GM18505 (cell line): ENCODE results near the gene DENND6A.
"Not testable (repeated sequence)": the region's sequence is repeated elsewhere in the genome, so short reads cannot be mapped to it uniquely, and the experiment has no call there.

ENCODE experiments used
- ATAC-seq: cut with Tn5 transposase; IDR thresholded peaks from one replicate; pipeline ENCODE4 v1.9.1; 2021; ENCODE audit not compliant: unreplicated experiment
- POLR2A ChIP-seq: IDR thresholded peaks from 4 replicates; pipeline ENCODE4 v1.6.1; 2011; ENCODE audit warnings: borderline replicate concordance; ENCODE audit not compliant: insufficient read depth, insufficient read length; ENCODE audit errors: extremely low read depth

DENND6A gene

DNA sequence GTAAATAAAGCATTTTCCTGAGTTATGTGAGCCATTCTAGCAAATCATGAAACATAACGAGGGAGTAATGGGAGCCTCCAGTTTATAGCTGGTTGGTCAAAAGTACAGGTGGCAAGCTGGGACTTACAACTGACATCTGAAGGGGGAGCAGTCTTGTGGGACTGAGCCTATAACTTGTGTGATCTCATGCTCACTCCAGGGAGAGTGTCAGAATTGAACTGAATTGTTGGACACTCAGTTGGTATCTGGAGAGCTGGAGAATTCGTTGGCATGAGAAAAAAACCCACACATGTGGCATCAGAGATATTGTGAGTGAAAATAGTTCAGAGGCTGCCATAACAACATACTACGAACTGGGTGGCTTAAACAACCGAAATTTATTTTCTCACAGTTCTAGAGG is 22.8 kb upstream of the DENND6A start:
- no peak for TF ChIP-seq POLR2A
- ATAC-seq = no peak

DNA sequence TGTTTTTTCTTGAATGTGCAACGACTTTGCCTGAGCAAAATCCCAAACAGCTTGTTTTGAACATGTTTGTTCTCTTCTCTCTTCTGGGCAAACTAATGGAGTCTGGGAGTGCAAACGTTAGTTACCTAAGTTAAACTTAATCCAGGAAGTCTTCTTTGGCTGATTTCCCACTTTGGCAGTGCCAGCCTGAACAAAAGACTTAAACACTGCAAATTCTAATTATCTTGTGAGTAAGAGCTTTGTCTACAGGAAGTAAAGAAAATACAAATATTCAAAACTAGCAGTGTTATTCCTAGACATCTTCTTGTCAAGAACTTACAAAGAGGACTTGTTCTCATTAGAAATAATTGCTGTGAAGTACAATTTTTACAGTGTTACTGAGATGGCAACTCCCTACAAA is 16.7 kb upstream of the DENND6A start:
- TF ChIP-seq POLR2A = no peak

DNA sequence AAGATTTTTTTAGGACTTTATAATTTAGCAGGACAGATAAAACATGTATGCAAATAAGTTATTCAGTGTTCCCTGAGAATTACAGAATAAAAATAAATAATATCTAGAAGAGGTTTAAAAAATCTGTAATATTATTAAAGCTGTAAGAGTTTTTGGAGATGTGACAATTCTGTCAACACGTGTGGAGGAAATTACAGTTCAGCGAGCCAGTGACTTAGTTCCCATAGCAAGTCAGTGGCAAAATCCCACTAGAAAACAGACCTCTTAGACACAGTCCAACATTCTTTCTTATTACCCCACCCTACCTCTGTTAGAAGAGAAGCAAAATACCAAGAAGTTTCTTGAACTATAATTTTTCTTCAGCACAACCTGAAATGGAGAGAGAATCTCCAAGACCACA is 16.2 kb upstream of the DENND6A start:
- no peak for ATAC-seq
- no peak for TF ChIP-seq POLR2A

More for the DNA sequence above, 16.7 kb upstream of the DENND6A start:
- ATAC-seq = no peak

DNA sequence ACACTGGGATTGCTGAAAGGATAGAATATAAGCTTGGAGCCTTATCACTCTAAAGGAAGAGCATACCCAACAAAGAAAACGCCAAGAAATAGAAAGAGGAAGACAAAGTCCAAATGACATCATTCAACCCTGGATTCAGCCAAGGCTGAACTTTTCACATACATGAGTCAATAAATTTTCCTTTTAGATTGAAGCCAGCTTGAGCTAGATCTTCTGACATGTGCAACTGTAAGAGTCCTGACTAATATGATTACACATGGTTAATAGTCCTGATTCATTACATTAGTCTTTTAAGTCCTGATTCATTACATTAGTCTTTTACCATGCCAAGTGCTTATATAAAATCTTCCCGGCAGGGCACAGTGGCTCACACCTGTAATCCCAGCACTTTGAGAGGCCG is 13.6 kb upstream of the DENND6A start:
- ATAC-seq = no peak
- TF ChIP-seq POLR2A = no peak

DNA sequence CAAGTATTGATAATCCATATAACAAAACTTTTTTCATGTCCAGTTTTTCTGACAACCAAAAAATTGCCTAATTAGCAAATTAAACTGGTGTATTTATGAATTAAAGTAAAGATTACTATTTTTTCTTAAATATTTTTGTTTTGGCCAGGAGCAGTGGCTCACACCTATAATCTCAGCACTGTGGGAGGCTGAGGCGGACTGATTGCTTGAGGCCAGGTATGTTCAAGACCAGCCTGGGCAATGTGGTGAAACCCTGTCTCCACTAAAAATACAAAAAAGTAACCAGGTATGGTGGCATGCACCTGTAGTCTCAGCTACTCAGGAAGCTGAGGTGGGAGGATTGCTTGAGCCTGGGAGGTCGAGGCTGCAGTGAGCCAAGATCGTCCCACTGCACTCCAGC is 12.5 kb upstream of the DENND6A start:
- not testable (repeated sequence) for ATAC-seq

DNA sequence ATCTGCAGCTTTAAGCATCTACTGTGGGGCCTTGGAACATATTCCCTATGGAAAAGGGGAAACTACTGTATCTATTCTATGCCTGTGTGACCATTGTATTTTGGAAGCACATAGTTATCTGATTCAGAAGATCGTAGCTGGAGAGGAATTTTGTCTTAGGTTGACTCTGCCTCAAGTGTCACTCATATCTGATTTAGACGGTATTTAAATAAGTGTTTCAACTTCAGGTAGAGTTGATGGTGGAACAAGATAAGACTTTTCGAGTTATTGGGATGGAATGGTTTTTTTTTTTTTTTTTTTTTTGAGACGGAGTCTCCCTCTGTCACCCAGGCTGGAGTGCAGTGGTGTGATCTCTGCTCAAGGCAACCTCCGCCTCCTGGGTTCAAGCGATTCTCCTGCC is 8.9 kb upstream of the DENND6A start:
- TF ChIP-seq POLR2A = no peak
- ATAC-seq = no peak

DNA sequence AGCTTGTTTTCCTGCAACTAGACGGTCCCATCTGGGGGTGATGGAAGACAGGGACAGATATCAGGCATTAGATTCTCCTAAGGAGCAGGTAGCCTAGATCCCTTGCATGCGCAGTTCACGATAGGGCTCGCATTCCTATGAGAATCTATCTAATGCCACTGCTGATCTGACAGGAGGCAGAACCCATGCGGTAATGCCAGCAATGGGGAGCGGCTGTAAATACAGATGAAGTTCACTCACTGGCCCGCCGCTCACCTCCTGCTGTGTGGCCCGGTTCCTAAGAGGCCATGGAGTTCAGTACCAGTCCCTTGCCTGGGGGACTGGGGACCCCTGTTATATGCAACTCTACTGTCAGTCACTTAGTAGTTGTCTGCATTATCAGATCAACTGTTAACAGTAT is 7.9 kb upstream of the DENND6A start:
- no peak for ATAC-seq
- no peak for TF ChIP-seq POLR2A

DNA sequence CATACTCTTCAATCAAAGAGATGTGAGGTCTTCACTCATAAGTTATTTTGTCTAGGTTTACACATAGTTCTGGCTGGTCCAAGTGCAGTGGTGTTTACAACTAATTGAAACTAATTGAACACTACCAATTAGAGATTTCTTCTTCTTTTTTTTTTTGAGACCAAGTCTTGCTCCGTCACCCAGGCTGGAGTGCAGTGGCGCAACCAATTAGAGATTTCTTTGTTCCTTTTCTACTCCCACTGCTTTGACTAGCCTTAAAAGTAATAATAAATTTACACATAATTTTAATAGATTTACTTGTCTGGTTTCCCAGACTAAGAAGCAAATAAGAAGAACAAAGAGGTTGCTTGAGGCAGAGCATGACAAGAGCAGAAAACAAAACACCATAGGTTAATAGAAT is 6.7 kb upstream of the DENND6A start:
- no peak for ATAC-seq
- TF ChIP-seq POLR2A = no peak

DNA sequence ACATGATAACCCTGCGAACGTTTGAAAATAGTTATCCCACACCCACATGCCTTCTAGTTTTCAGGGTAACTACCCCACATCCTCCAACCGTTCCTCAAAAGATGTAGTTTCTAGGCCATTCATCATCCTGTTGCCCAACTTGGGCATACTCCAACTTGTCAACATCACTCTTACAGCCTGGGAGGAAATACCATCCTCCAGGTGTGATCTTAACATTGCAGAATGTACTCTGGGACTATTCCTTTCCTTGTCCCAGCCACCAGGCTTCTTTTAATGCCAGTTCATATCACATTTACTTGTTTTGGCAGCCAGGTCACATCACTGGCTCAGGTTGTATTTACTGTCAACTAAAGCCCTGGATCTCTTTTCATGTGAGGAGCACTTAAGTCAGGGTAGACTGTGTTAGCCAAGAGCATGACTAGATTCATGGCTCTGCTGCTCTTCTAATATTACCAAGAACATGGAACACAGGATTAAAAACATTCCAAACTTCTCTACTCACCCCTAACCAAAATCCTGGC is 4.0 kb upstream of the DENND6A start:
- ATAC-seq = no peak
- no peak for TF ChIP-seq POLR2A

DNA sequence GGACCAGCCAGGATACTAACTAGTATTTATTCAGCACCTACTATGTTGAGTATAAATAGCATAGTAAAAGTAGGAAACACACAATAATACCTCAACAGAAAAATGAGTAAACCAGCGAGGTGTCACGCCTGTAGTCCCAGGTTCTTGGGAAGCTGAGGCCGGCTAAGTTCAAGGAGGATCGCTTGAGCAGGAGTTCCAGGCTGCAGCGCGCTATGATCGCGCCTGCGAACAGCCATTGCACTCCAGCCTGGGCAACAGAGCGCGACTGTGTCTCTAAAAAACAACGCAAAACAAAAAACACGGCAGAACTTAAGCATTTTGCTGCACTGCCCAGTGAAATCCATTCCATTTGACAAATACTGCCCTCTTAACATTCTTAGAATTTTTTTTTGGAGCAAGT is 1.3 kb upstream of the DENND6A start:
- ATAC-seq = no peak
- no peak for TF ChIP-seq POLR2A

DNA sequence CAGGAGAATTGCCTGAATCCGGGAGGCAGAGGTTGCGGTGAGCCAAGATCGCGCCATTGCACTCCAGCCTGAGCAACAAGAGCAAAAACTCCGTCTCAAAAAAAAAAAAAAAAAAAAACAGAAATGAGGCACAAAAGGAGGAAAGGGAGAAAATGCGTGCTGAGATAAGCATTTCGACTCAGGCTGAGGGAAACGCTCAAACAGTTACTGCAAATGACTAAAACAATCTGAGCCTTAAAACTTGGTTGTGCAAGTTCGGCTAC is 813 bp downstream of the DENND6A start:
- ATAC-seq = not testable (repeated sequence)

DNA sequence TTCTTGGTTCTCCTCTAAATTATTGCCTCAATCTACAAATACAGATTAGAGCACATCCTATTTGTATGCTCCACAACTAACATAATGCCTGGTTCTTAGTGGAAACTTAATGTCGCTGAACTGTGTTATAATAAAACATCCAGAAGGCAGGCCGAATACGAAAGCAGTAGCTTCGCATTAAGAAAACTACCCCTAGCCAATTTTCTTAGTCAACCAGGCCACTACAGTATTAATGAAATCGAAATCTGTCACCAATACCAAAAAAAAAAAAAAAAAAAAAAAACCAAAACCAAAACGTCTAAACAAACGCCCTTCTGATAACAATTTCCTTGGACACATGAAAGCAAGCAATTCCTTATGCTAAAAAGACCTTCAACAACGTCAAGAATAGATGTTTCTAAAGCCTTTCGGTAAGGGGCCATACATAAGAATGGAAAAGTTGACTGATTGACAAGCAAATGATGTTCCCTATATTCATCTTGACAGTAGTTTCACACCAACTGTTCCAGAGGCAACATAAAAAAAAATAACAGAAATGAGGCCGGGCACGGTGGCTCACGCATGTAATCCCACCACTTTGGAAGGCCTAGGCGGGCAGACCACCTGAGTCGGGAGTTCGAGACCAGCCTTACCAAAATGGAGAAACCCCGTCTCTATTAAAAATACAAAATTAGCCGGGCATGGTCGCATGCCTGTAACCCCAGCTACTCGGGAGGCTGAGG is 1.3 kb downstream of the DENND6A start:
- ATAC-seq = no peak
- TF ChIP-seq POLR2A = no peak

DNA sequence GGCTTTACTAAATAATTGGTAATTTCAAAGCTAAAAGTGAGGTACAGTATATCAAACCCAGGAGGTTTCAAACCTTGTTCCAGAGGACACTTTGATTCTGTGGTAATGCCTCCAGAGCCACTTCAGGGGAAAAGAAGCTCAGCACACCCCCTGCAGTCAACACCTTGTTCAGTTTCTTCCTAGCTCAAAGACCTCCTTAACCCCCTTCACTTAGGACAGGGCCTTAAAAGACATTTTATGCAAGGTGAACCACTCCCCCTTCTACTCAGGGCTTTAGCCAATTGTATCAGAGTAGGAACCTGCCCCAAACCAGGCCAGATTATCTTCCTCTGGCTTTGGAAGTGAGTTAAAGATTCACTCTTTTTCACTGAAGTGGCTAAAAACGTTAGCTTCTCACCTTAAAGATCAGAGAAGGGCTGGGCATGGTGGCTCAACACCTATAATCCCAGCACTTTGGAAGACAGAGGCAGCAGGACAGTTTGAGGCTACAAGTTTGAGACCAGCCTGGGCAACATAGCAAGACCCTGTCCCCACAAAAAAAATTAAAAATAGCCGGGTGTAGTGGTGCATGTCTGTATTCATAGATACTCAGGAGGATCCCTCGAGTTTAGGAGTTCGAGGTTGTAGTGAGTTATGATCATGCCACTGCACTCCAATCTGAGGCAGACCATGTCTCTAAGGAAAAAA is 3.4 kb downstream of the DENND6A start:
- no peak for TF ChIP-seq POLR2A
- no peak for ATAC-seq

DNA sequence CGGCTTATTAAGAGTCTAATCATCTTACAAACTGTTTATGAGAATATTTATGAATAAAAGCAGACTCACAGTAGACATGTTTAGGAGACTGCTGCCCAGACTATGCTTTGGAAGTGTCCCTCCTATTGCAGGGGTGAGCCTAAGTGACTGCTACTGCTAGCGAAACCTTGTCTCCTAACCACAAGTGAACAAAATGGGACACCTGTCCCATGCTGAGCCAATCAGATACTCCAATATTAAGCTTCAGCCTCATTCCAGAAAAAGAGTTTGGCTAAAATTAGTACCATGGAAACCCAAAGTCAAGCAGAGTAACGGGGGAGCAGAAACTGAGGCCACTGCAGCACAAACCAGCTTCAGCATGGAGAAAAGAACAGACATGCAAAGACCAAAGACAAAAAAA is 4.6 kb downstream of the DENND6A start:
- no peak for ATAC-seq
- no peak for TF ChIP-seq POLR2A

DNA sequence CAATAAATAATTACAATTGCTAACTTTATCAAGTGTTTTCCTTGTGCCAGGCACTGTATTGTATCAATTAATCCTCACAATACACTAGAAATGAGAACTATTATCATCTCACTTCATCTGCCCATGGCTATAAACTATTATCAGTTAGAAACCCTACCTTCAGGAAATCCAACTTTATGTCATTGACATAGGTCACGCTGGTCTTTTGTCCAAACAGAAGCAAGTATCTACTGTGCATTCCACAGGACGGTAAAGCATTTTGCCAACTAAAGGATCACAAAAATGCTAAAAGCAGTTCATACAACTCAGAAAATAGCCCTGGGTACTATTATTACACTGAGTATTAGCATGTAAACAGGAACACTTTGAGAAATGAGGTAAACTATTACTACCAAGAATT is 9.6 kb downstream of the DENND6A start:
- ATAC-seq = no peak
- no peak for TF ChIP-seq POLR2A

DNA sequence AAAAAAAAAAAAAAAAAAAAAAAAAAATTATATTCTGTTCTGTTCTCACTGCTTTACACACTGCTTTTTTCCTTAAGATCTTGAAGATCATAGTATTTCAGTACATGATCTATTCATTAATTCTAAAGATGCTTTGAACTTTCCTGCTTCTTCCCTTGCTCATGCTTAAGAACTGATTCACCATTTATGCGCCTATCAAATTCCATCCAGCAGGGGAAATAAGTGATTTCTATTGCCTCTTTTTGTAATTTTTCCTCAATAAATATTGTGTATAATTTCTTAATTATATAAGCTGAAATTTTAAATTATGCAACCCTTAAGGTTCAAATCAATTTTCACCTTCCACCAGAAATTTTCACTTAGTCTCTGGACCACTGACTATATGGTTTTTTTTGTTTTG is 10.6 kb downstream of the DENND6A start:
- TF ChIP-seq POLR2A = no peak
- no peak for ATAC-seq

DNA sequence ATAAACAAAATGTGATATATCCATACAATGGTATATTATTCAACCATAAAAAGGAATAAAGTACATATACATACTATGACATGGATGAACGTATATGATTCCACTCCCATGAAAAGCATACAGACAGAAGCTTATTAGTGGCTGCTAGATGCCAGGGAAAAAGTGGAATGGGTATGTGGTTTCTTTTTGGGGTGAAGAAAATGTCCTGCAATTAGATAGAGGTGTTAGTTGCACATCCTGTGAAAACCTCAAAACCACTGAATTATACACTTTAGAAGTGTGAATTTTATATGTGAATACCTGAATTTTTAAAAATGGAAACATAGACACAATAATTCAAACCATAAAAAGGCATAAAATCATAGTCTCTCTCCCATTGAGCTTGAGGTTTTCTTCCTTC is 11.2 kb downstream of the DENND6A start:
- no peak for TF ChIP-seq POLR2A
- no peak for ATAC-seq
